Ishikawa (cell line): Measurements from ENCODE around the gene YWHAB.

Experiments used
- CEBPB ChIP-seq: IDR thresholded peaks from 2 replicates; pipeline ENCODE4 v1.6.1; 2012
- CREB1 ChIP-seq: IDR thresholded peaks from 2 replicates; pipeline ENCODE4 v1.6.1; 2012; ENCODE audit warnings: low read depth
- EGR1 ChIP-seq: IDR thresholded peaks from 2 replicates; pipeline ENCODE4 v1.6.1; 2012
- EP300 ChIP-seq: IDR thresholded peaks from 2 replicates; pipeline ENCODE4 v1.6.1; 2012; ENCODE audit warnings: borderline replicate concordance
- FOXM1 ChIP-seq: IDR thresholded peaks from 2 replicates; pipeline ENCODE4 v1.6.1; 2012; ENCODE audit warnings: low read depth, borderline replicate concordance
- MAX ChIP-seq: IDR thresholded peaks from 2 replicates; pipeline ENCODE4 v1.6.1; 2012
- NFIC ChIP-seq: IDR thresholded peaks from 2 replicates; pipeline ENCODE4 v1.6.1; 2012
- RAD21 ChIP-seq: IDR thresholded peaks from 2 replicates; pipeline ENCODE4 v1.6.1; 2012; ENCODE audit warnings: low read depth
- REST ChIP-seq: IDR thresholded peaks from 2 replicates; pipeline ENCODE4 v1.6.1; 2012; ENCODE audit warnings: low read depth, mild to moderate bottlenecking
- TAF1 ChIP-seq: IDR thresholded peaks from 2 replicates; pipeline ENCODE4 v1.6.1; 2012; ENCODE audit warnings: low read depth, mild to moderate bottlenecking
- TCF12 ChIP-seq: IDR thresholded peaks from 2 replicates; pipeline ENCODE4 v1.6.1; 2012; ENCODE audit warnings: low read depth
- TEAD4 ChIP-seq: IDR thresholded peaks from 2 replicates; pipeline ENCODE4 v1.6.1; 2012
- YY1 ChIP-seq: IDR thresholded peaks from 2 replicates; pipeline ENCODE4 v1.6.1; 2012; ENCODE audit warnings: low read depth
- ZBTB7A ChIP-seq: IDR thresholded peaks from 2 replicates; pipeline ENCODE4 v1.6.1; 2012; ENCODE audit warnings: low read depth
- TF ChIP-seq, protein P1 (sequence below): IDR thresholded peaks from 2 replicates; pipeline ENCODE4 v1.6.1; 2012

Gene YWHAB

DNA sequence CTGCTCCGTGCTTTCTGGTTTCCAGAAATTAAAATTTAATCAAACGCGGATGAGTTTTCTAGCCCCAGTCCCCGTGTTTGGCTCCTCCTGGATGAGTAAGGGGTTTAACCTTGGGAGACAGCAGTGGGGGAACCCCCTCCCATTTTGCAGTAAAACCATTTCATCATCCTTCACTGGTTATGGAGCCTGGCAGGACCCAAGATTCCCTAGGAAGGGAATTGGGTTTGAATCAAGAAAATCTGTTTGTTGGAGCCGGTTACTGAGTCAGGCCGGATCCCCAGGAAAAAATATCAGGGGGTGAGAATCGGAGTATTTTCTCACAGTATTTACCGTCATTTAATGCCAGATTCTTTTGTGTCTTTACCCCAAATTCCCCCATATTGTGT is 754 bp downstream of the YWHAB start:
- no peak for TF ChIP-seq FOXM1
- TF ChIP-seq RAD21, result no peak
- TF ChIP-seq MAX, result no peak
- no peak for TF ChIP-seq TAF1
- TF ChIP-seq TCF12, result no peak
- TF ChIP-seq REST, result no peak
- no peak for TF ChIP-seq CEBPB
- TF ChIP-seq, protein P1, sequence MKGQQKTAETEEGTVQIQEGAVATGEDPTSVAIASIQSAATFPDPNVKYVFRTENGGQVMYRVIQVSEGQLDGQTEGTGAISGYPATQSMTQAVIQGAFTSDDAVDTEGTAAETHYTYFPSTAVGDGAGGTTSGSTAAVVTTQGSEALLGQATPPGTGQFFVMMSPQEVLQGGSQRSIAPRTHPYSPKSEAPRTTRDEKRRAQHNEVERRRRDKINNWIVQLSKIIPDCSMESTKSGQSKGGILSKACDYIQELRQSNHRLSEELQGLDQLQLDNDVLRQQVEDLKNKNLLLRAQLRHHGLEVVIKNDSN, result no peak
- no peak for TF ChIP-seq TEAD4
- no peak for TF ChIP-seq CREB1
- no peak for TF ChIP-seq NFIC
- TF ChIP-seq YY1, result no peak
- TF ChIP-seq ZBTB7A, result no peak
- TF ChIP-seq EGR1, result no peak
- TF ChIP-seq EP300, result no peak

GRCh38 chr20:44886828-44887227 is 1.3 kb downstream of the YWHAB start:
- TF ChIP-seq TAF1, result no peak
- no peak for TF ChIP-seq TCF12
- no peak for TF ChIP-seq TEAD4
- no peak for TF ChIP-seq REST
- TF ChIP-seq, protein P1, result no peak
- TF ChIP-seq EP300, result no peak
- no peak for TF ChIP-seq NFIC
- TF ChIP-seq MAX, result no peak
- no peak for TF ChIP-seq FOXM1
- TF ChIP-seq CREB1, result no peak
- TF ChIP-seq ZBTB7A, result no peak
- no peak for TF ChIP-seq RAD21
- TF ChIP-seq CEBPB, result no peak
- TF ChIP-seq EGR1, result no peak
- TF ChIP-seq YY1, result no peak

GRCh38 chr20:44887466-44887865 is 2.0 kb downstream of the YWHAB start:
- TF ChIP-seq MAX (no peak), REST (no peak), TEAD4 (no peak), ZBTB7A (no peak), RAD21 (no peak), CREB1 (no peak), FOXM1 (no peak), YY1 (no peak), TCF12 (no peak)
- TF ChIP-seq, protein P1, result no peak
